HG03378 (cell line): Measurements from ENCODE around the gene NFE2L1.
A peak's percentile ranks its signal among the peaks of the same experiment; 100 is the strongest.

Experiments
- ATAC-seq: cut with Tn5 transposase; IDR thresholded peaks from one replicate; pipeline ENCODE4 v1.9.1; 2021; ENCODE audit warnings: mild to moderate bottlenecking, moderate library complexity; ENCODE audit not compliant: unreplicated experiment

NFE2L1 gene

DNA sequence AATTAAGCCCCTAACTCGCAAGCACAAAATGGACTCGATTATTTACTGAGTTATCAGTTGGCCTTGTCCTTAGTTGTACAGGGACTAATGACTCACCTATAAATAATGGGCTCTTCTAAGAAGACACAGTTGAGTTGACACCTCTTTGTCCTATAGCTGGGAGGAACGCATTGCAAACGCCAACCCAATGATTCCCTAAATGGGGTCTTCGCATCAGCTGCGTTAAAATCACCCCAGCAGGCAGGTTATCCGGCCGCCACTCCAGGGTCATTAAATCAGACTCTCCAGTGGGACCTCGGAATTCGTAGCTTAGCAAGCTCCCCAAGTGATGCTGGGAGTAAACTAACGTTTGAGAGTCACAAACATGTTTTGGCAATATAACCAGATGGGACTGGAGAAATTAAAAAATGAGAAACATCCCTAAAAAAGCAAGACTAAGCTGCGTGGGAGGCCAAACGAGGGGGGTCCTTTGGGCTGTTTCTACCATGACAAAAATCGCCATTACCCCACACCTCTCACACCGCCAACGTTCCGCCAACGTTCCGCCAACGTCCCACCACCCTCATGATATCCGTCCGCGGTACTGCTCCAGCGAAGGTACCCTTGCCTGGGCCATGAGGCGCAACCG lies 932 bp upstream of the NFE2L1 start:
- no peak for ATAC-seq

DNA sequence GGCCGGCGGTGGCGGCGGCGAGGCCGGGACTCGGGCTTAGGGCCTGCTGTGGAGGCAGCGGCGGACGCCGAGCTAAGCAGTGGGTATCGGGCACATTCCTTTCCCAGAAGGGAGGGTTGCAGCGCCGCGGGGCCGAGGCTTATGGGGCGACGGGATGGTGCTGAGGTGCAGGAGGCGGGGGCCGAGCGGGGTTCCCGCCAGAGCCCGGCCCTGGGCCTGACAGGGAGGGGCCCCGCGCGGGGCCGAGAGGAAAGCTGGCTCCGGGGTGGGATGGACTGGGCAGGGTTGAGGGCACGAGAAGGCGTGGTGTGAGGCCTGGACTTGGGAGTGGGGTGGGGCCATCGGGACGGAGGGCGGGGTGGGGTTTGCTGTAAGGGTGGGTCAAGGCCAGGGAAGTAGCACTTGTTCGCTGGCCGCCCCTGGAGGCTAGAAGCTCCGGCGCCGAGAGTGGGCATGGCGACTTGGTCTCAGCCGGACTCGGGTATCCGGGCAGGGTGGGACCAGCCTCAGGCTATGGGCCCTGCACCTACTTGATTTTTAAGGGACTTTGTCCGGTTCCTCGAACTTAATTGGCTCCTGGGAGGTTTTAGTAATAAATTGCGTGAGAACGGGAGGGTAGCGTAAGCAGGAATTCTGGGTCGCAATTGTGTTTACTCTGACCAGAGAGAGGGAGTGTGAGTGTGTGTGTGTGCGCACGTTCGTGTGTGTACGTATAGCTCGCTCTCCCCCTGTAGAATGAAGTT lies 396 bp downstream of the NFE2L1 start:
- ATAC-seq: peak; percentile 13

DNA sequence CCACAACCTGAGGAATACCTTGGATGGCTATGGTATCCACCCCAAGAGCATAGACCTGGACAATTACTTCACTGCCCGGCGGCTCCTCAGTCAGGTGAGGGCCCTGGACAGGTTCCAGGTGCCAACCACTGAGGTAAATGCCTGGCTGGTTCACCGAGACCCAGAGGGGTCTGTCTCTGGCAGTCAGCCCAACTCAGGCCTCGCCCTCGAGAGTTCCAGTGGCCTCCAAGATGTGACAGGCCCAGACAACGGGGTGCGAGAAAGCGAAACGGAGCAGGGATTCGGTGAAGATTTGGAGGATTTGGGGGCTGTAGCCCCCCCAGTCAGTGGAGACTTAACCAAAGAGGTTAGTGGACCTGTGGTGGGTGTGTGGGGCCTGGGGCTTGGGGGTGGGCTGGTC lies 3.1 kb downstream of the NFE2L1 start:
- no peak for ATAC-seq

DNA sequence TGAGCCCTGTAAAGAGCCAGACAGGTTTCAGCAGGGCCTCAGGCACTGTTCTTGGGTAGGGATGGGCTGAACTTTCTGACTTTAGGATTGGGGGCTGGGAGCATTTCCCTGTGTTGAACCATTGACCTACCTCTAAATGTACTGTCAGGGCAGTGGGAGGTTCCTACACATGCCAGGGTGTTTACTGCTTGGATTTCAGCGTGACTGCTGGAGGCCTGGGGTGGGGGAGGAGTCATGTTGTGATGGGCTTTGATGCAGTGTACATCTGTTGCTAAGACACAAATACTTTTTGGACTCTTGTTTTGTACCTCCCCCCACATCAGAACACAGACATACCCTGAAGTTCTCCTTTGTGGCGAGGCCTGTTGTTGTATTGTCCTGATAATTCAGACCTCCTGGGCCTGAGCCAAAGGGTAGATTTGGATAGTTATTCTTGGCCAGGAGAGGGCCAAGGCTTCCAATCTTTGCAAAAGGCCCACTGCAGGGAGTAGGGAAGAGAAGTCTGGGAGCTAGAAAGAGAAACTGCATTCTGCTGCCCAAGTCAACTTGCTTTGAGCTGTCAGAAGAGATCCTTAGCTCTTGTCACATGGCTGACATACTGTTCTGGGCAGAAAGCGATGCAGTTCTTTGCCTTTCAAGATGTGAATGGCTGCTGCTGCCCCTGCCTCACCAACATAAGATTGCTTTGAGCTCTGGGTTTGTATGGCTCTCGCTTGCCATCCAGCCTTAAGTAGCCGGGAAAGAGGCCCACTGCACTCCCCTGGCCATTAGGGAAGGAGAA lies 3.7 kb downstream of the NFE2L1 start:
- ATAC-seq: no peak

DNA sequence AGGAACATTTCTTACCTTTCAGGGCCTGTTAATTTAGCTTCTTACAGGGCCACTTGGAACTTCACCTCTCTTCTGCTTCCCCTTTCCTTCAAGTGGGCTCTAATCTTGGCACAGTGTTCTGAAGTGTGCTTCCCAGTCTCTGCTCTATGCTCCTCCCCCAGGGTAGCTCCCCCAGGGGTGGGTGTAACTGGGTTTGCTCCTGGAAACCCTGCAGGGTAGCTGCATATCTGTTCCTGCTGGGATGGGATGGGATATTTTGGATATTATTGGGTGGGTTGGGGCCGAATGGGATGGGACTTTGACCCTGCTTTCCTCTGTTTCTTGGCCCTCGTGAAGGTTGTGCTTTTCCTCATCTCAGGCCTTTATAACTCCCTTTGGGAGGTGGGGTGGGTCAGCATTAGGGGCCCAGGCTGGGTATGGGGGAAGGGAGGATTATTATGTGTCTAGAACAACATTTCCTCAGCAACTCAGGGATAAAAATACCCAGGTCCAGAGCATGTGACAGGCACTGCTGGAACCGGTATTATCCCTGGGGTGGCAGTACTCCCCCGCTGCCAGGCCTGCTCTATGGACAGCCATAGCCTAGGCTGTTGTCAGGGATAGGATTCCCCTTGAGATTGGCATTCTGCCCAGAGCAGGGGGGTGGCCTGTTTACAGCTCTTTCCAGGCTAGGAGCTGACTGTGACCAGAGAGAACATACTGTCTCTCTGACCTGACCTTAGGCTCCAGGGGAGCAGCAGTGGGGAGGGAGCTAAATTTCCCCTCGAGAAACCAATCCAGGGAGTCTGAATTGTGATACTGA lies 5.0 kb downstream of the NFE2L1 start:
- no peak for ATAC-seq

DNA sequence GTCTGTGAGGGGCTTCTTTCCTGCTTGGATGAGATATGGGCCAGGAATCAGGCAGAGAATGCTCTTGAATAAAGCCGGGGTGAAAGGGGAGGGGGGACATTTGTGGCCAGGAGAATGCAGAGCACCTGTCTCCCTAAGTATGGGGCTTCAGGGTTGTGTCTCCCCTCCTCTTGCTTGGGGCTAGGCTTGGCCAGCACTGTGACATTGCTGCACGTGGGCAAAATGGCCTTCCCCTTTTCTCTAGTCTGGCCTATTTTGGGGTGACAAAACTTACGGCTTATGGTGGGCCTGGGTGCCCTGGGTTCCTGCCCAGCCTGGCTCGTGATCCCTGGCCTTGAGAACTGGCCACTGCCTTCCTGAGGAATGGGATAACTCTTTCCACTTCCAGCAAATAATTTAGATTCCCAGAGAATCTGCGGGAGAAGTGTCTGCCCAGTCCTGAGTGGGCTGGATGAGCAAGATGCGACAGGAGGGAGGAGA lies 5.6 kb downstream of the NFE2L1 start:
- ATAC-seq: no peak

DNA sequence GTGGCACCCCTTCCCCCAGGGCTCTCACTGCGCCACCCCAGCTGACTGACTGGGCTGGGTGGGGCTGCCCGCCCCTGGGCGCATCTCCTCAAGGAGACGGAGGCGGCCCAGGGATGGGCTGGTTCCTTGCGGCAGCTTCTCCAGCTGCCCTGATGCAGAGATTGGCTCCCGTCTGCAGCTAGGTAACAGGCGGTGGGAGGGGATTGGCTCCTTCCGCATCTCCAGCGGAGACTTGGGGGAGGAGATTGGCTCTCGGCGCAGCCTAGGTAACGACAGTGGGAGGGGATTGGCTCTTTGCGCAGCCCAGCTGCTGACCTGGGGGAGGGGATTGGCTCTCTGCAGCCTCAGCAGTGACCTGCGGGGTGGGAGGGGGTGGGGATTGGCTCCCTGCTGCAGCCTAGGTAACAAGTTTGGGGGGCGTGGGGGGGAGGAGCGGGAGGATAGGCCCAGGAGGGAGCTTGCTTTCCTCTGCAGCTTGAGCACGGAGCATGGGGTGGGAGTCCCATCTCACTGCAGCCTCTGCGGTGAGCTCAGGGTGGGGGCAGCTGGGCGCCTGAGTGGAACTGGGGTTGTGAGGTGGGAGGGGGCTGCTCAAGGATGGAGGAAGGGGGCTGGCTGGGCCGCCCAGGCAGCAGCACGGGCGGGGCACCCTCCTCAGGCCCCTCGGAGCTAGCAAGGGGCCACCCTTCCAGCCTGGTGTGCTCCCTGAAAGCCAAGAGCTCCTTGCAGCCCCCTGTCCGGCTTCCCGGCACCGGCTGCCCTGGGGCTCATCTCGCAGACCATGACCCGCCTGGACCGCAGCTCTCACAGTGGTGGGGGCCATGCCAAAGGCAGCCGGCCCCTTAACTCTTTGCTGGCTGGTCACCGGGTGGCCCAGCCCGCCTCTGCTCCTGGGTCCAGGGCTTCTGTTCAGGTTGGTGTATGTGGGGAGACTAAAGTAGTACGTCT lies 6.4 kb downstream of the NFE2L1 start:
- ATAC-seq: no peak

DNA sequence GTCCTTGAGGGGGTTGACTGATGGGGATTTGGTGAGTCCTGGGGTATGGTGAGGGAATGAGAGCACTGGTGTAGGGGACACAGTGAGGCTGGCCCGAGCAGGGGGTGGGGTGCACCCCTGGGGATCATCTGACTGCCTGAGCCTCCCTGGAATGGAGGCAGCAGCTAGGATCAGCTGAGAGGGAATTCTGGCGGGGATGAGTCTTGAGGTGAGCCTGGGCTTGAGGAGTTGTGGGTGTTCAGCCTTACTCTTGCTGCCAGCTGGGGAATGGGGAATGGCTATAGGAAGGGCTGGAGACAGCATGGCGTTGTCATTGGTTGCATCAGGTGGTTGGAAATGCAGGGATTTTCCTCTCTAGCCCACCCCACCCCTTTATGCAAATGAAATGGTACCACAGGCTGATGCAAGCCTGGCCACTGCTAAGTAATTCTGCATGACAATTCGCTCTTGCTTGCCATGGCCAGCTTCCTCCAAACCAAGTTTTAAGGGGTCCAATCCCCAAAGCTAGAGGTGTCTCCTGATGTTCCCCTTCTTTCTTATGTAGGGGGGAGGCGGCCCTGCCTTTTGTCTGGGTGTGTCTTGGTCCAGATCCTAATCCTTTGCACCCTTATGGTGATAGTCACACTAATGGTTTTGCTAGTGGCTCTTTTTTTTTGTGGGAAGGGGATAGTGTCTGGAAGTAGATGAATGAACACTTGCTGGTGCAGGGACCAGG lies 7.5 kb downstream of the NFE2L1 start:
- no peak for ATAC-seq

DNA sequence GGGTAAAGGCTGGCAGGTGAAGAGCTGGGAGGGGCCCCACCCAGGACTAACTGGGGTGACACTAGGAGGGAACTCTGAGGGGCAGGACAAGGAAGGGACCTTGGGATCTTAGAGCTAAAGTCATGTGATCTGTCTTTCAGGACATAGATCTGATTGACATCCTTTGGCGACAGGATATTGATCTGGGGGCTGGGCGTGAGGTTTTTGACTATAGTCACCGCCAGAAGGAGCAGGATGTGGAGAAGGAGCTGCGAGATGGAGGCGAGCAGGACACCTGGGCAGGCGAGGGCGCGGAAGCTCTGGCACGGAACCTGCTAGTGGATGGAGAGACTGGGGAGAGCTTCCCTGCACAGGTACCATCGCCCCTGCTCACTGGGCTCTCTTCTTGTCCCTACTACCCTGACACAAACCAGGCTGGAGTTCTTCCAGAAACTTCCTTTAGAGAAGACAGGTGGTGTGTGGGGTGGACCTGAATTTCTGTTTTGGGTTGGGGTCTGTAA lies 8.1 kb downstream of the NFE2L1 start:
- no peak for ATAC-seq

DNA sequence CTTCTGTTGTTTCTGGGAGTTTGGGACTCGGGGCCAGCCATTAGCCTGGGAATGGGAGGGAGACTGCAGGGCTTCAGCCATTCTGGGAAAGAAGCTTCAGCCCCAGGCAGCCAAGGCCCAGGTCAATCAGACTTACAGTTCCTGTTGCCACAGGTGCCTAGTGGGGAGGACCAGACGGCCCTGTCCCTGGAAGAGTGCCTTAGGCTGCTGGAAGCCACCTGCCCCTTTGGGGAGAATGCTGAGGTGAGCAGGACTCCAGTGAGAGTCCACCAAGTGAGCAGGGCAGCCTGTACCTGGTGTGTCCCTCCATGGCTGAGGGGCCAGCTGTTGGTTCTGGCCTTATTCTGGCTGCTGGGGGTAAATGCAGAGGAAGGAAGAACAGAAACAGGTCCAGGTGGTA lies 8.7 kb downstream of the NFE2L1 start:
- ATAC-seq: no peak

DNA sequence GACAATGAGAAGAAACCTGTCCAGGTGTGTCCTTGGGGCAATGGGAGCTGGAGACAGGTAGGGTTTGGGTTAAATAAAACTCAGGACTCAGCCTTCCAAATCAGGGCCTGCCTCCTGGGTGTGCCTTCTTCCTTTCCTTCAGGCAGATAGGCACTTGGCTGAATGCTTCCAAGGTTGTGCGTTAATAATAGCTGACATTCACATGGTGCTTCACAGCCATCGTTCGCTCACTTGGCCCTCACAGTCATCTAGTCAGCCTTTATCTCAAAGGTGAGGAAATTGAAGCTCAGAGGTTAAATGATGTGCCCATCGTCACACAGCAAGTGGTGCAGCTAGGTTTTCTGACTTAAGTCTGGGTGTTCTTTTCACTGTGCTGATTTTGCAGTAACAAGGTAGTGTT lies 9.5 kb downstream of the NFE2L1 start:
- no peak for ATAC-seq

DNA sequence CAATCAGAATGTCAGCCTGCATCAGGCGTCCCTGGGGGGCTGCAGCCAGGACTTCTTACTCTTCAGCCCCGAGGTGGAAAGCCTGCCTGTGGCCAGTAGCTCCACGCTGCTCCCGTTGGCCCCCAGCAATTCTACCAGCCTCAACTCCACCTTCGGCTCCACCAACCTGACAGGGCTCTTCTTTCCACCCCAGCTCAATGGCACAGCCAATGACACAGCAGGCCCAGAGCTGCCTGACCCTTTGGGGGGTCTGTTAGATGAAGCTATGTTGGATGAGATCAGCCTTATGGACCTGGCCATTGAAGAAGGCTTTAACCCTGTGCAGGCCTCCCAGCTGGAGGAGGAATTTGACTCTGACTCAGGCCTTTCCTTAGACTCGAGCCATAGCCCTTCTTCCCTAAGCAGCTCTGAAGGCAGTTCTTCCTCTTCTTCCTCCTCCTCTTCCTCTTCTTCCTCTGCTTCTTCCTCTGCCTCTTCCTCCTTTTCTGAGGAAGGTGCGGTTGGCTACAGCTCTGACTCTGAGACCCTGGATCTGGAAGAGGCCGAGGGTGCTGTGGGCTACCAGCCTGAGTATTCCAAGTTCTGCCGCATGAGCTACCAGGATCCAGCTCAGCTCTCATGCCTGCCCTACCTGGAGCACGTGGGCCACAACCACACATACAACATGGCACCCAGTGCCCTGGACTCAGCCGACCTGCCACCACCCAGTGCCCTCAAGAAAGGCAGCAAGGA lies 10.4 kb downstream of the NFE2L1 start:
- ATAC-seq: no peak

DNA sequence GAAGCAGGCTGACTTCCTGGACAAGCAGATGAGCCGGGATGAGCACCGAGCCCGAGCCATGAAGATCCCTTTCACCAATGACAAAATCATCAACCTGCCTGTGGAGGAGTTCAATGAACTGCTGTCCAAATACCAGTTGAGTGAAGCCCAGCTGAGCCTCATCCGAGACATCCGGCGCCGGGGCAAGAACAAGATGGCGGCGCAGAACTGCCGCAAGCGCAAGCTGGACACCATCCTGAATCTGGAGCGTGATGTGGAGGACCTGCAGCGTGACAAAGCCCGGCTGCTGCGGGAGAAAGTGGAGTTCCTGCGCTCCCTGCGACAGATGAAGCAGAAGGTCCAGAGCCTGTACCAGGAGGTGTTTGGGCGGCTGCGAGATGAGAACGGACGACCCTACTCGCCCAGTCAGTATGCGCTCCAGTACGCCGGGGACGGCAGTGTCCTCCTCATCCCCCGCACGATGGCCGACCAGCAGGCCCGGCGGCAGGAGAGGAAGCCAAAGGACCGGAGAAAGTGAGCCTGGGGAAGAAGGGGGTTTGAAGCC lies 11.0 kb downstream of the NFE2L1 start:
- ATAC-seq: no peak

DNA sequence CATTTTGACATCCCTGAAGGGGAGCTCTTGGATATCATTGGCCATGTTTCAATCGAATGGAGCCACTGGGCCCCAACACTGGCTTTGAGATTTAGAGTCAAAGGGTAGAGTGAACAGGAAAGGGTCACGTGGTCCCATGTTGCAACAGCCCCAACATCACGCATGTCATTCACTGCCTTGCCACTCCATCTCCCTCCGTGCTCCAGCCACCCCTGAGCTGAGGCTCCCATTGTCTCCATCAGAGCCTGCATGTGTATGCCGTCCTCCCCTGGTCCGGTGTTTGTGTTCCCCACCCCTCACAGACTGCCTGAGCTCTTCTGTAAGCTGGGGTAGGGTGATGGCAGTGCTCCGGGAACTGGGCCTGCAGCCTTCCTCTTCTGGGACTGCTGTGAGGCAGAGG lies 12.1 kb downstream of the NFE2L1 start:
- no peak for ATAC-seq

DNA sequence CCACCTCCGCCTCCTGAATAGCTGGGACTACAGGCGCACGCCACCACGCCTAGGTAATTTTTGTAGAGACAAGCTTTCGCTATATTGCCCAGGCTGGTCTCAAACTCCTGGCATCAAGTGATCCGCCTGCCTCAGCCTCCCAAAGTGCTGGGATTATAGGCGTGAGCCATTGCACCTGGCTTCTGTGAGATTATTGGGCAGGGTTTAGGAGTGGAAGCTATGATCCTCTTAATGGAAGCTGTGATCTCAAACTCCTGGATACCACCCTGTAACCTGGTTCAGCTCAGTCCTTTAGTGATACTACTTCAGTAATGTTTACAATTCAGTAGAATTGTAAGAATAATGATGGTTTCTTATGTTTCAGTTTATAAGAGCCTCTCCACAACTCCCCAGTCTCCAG lies 14.1 kb downstream of the NFE2L1 start:
- no peak for ATAC-seq

DNA sequence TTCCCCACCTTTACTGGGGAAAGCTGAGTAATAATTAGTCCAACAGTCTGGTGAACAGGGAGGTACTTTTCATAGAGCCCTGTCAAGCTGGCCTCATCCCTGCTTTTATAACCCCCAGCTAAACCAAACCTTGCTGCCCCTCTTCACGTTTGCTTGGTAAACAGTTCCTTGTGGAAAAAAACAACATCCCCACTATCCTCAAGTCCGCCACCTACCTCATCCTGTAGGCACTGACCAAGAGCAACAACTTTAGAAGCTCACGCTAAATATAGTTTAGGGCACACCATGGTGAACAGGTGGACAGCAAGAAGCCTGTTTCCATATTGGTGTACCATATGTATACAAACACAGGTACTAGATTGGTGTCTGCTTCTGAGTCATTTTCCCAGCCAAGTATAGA lies 16.5 kb downstream of the NFE2L1 start:
- no peak for ATAC-seq

DNA sequence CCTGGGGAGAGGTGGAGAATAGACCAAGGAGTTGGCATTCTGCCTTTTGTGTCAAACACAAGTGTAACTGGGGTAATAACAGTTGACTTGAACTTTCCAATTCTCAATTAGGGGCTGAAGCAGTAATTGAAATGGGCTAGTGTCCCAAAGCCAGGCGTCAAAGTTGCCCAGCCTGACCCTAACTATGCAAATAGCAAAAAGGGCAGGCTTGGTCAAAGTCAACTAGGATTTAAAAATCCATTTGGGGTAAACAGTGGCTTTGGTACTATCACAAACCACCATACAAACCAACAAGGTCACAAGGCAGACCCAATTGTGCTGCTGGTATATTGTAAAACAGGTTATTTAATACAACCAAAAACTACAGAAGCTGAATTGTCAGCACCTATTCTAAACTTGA lies 18.0 kb downstream of the NFE2L1 start:
- ATAC-seq: no peak

DNA sequence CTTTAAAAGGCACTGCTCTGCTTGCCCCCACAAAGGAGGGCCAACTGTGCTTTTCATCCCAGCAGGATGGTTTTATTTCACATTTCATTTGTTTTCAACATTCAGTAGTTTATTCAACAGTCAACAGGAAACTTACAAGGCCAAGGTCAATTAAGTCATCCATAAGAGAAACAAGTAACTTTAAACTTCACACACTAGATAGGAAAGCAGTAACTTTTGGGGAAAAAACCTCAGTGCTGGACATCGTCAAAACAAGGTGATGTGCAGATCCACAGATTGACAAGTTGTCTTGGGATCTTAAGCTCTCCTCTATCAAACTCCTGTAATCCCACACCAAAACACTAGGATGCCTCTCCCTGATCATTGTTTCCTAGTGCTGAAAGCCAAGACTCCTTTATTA lies 18.5 kb downstream of the NFE2L1 start:
- ATAC-seq: no peak
